HG02973 (cell line): ENCODE data around the gene DAB2IP.

Experiments
- ATAC-seq: cut with Tn5 transposase; IDR thresholded peaks from one replicate; pipeline ENCODE4 v1.9.1; 2021; ENCODE audit warnings: moderate library complexity; ENCODE audit not compliant: unreplicated experiment

DAB2IP gene

GRCh38 chr9:121755581-121755980 lies 104.1 kb downstream of the DAB2IP start:
- no peak for ATAC-seq

GRCh38 chr9:121756474-121757280 lies 105.2 kb downstream of the DAB2IP start:
- ATAC-seq = no peak

GRCh38 chr9:121757281-121757585 lies 105.8 kb downstream of the DAB2IP start:
- no peak for ATAC-seq

- ATAC-seq = no peak
These were observed 107.3 kb downstream of the DAB2IP start for GRCh38 chr9:121758693-121759092.

GRCh38 chr9:121759996-121760395 lies 108.6 kb downstream of the DAB2IP start:
- no peak for ATAC-seq

GRCh38 chr9:121760571-121760970 lies 109.1 kb downstream of the DAB2IP start:
- no peak for ATAC-seq

GRCh38 chr9:121763131-121763530 lies 111.7 kb downstream of the DAB2IP start:
- no peak for ATAC-seq

- ATAC-seq = no peak
These were observed 112.3 kb downstream of the DAB2IP start for GRCh38 chr9:121763561-121764370.

GRCh38 chr9:121764371-121764730 lies 112.9 kb downstream of the DAB2IP start:
- ATAC-seq = no peak

- no peak for ATAC-seq
These were observed 113.9 kb downstream of the DAB2IP start for GRCh38 chr9:121765021-121765950.

GRCh38 chr9:121766081-121766683 lies 114.7 kb downstream of the DAB2IP start:
- ATAC-seq = no peak

- no peak for ATAC-seq
These were observed 115.8 kb downstream of the DAB2IP start for GRCh38 chr9:121767171-121767769.

- no peak for ATAC-seq
These were observed 117.1 kb downstream of the DAB2IP start for GRCh38 chr9:121768416-121769015.

GRCh38 chr9:121769939-121770338 lies 118.5 kb downstream of the DAB2IP start:
- ATAC-seq = no peak

- ATAC-seq = no peak
These were observed 119.2 kb downstream of the DAB2IP start for GRCh38 chr9:121770415-121771273.

- ATAC-seq = no peak
These were observed 120.0 kb downstream of the DAB2IP start for GRCh38 chr9:121771418-121771817.

GRCh38 chr9:121771851-121772599 lies 120.6 kb downstream of the DAB2IP start:
- no peak for ATAC-seq

- ATAC-seq = no peak
These were observed 121.3 kb downstream of the DAB2IP start for GRCh38 chr9:121772600-121773285.
